SW 1271 (cell line): ENCODE results near the gene CFAP97D1.
"Not testable (repeated sequence)": the region's sequence is repeated elsewhere in the genome, so short reads cannot be mapped to it uniquely, and the experiment has no call there.

Experiments
- DNase-seq, 2 experiments: peaks; one replicate each; lab custom pipeline; 2025; lab: John Stamatoyannopoulos, UW

The CFAP97D1 gene

GRCh38 chr17:43768382-43768781 lies 11.9 kb upstream of the CFAP97D1 start:
- DNase-seq, result no peak

GRCh38 chr17:43768943-43769342 lies 11.3 kb upstream of the CFAP97D1 start:
- DNase-seq, result no peak

GRCh38 chr17:43769426-43769825 lies 10.8 kb upstream of the CFAP97D1 start:
- DNase-seq, result no peak

GRCh38 chr17:43769859-43770258 lies 10.4 kb upstream of the CFAP97D1 start:
- DNase-seq, result no peak

- no peak for DNase-seq
Observed at GRCh38 chr17:43770957-43771356, 9.3 kb upstream of the CFAP97D1 start.

GRCh38 chr17:43771463-43771862 lies 8.8 kb upstream of the CFAP97D1 start:
- DNase-seq, result no peak

GRCh38 chr17:43772877-43773648 lies 7.2 kb upstream of the CFAP97D1 start:
- DNase-seq, result no peak

GRCh38 chr17:43774304-43775250 lies 5.7 kb upstream of the CFAP97D1 start:
- no peak for DNase-seq

- peak; percentile 68 to 85 for DNase-seq
Observed at GRCh38 chr17:43778337-43779144, 1.7 kb upstream of the CFAP97D1 start, which contains the start of gene DUSP3. TSS of gene DUSP3 (minus strand) at chr17:43778977. CDS start at chr17:43778924, 53 bp downstream.

- DNase-seq, result peak in 1 of 2 experiments; percentile 74
Observed at GRCh38 chr17:43779145-43780125, 800 bp upstream of the CFAP97D1 start.

GRCh38 chr17:43782913-43783680 lies 2.9 kb downstream of the CFAP97D1 start:
- DNase-seq, result no peak

- no peak for DNase-seq
Observed at GRCh38 chr17:43784068-43784467, 3.8 kb downstream of the CFAP97D1 start.

GRCh38 chr17:43784628-43785101 lies 4.4 kb downstream of the CFAP97D1 start:
- no peak for DNase-seq

GRCh38 chr17:43787728-43788127 lies 7.5 kb downstream of the CFAP97D1 start:
- DNase-seq, result no peak

- no peak for DNase-seq
Observed at GRCh38 chr17:43788540-43788939, 8.3 kb downstream of the CFAP97D1 start.

GRCh38 chr17:43789482-43789881 lies 9.2 kb downstream of the CFAP97D1 start:
- DNase-seq, result no peak

- no peak for DNase-seq
Observed at GRCh38 chr17:43790311-43790940, 10.2 kb downstream of the CFAP97D1 start.

- peak; percentile 42 to 79 for DNase-seq
Observed at GRCh38 chr17:43791589-43791988, 11.4 kb downstream of the CFAP97D1 start.

GRCh38 chr17:43792668-43793067 lies 12.4 kb downstream of the CFAP97D1 start:
- not testable (repeated sequence) for DNase-seq
